Gastrocnemius medialis (tissue), 4 donors: ENCODE results near the gene PRPS1L1. TPM values are rescaled to one million over a fixed set of nuclear protein-coding genes. Genes with fewer than 3 reads are reported as not detected.

Experiments used
- ATAC-seq, 2 donors: fragments of 150-250 bp; one replicate each; pipeline ENCODE4 v1.9.1; 2016
- DNase-seq, 2 donors: peaks; one replicate each; pipeline ENCODE4 v3.0.0-alpha.2; 2019
- H3K27ac ChIP-seq, 4 donors: fragments of 200-600 bp; sonication (generic); 1 replicate in 1 of 4; 2 replicates in 3 of 4; pipeline ENCODE4 v1.5.1; 2016 to 2018; ENCODE audit warnings: mild to moderate bottlenecking in 2 of 4, moderate library complexity in 1 of 4
- H3K27me3 ChIP-seq, 3 donors: fragments of 200-600 bp; sonication (generic) in 2 of 3; 1 replicate in 1 of 3; 2 replicates in 2 of 3; pipeline versions ENCODE4 v1.5.1 to v1.6.0; 2016 to 2019; ENCODE audit warnings: mild to moderate bottlenecking in 1 of 3, moderate library complexity in 1 of 3
- H3K36me3 ChIP-seq, 2 donors: fragments of 200-600 bp; sonication (generic) in 1 of 2; one replicate each; pipeline ENCODE4 v1.5.1; 2017 to 2018
- H3K4me1 ChIP-seq, 2 donors: fragments of 200-600 bp; sonication (generic) in 1 of 2; one replicate each; pipeline ENCODE4 v1.5.1; 2016 to 2017; ENCODE audit warnings: mild to moderate bottlenecking in 2 of 2
- H3K4me3 ChIP-seq, 4 donors: fragments of 200-600 bp; sonication (generic) in 3 of 4; 1 replicate in 1 of 4; 2 replicates in 3 of 4; pipeline ENCODE4 v1.5.1; 2016 to 2019; ENCODE audit warnings: mild to moderate bottlenecking in 2 of 4
- H3K9me3 ChIP-seq, 3 donors: fragments of 200-600 bp; sonication (generic) in 2 of 3; 1 replicate in 1 of 3; 2 replicates in 2 of 3; pipeline ENCODE4 v1.5.1; 2016 to 2019
- POLR2A ChIP-seq, 2 donors: fragments of 450-650 bp; IDR thresholded peaks; one replicate each; pipeline ENCODE4 v1.6.1; 2017; ENCODE audit warnings: antibody characterized with exemption in 2 of 2, mild to moderate bottlenecking in 2 of 2, moderate library complexity in 2 of 2
- in situ Hi-C, 4 donors: fragments of 200-750 bp; cut with MboI; loops; one replicate each; pipeline versions ENCODE4 v1.15.0 to v1.8.0; 2017; ENCODE audit warnings: low sequenced_read_pairs in 4 of 4
- intact Hi-C: fragments of 100-400 bp; cut with DNase I; formaldehyde crosslinking; loops from one replicate; pipeline ENCODE4 v1.15.1; 2023; ENCODE audit warnings: low total_unique reads
- total RNA-seq, 4 donors: library from RNA; depleted of rRNA; stranded (reverse); fragments of >200 nt; gene quantifications; one replicate each; pipeline versions ENCODE4 v1.1.0 to v1.2.3, GENCODE V29; 2016
- TF ChIP-seq, protein P1 (sequence below), 5 experiments: fragments of 450-650 bp in 3 of 5; fragments of 200-600 bp in 2 of 5; sonication (generic) in 2 of 5; IDR thresholded peaks in 4 of 5; conservative IDR thresholded peaks in 1 of 5; 1 replicate in 4 of 5; 2 replicates in 1 of 5; pipeline ENCODE4 v1.5.1; 2016 to 2019; ENCODE audit warnings: antibody characterized with exemption in 5 of 5, mild to moderate bottlenecking in 3 of 5, moderate library complexity in 3 of 5

The PRPS1L1 gene
- total RNA-seq, result not detected

DNA sequence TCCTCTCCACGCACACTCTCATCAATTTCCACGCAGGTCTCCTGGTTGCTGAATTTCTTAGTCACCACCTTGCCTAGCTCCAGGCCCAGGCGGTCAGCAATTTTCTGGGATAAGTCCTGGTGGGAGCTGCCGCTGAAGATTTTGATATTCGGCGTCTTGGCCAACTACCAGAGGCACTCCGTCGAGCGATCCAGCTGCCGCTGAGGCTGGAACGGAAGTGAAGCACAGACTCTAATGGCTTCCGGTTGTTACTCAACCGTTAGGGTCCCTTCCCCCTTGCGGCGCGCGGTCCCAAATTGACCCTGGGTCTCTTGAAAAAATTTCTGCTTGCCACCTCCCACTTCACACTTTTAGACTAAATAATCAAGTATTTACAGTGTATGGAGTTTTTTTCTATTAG is at the start of gene PRPS1L1:
Gene PRPS1L1 (minus strand): TSS at position 219 of the 400 bp plus-strand sequence.
- DNase-seq, result no peak
- Histone ChIP-seq H3K27me3 (no peaks in the 10 kb centered on the region), H3K4me1 (no peaks in the 10 kb centered on the region), H3K27ac (no peak within 1 kb of the TSS), H3K4me3 (no peak within 1 kb of the TSS), H3K36me3 (no peaks in the 10 kb centered on the region), H3K9me3 (no peaks in the 10 kb centered on the region)
- ATAC-seq, result no peak
- TF ChIP-seq, protein P1, sequence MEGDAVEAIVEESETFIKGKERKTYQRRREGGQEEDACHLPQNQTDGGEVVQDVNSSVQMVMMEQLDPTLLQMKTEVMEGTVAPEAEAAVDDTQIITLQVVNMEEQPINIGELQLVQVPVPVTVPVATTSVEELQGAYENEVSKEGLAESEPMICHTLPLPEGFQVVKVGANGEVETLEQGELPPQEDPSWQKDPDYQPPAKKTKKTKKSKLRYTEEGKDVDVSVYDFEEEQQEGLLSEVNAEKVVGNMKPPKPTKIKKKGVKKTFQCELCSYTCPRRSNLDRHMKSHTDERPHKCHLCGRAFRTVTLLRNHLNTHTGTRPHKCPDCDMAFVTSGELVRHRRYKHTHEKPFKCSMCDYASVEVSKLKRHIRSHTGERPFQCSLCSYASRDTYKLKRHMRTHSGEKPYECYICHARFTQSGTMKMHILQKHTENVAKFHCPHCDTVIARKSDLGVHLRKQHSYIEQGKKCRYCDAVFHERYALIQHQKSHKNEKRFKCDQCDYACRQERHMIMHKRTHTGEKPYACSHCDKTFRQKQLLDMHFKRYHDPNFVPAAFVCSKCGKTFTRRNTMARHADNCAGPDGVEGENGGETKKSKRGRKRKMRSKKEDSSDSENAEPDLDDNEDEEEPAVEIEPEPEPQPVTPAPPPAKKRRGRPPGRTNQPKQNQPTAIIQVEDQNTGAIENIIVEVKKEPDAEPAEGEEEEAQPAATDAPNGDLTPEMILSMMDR (IDR thresholded peaks at IDR 0.05 in 4 of 5, conservative IDR thresholded peaks at IDR 0.05 in 1 of 5), result no peak
- TF ChIP-seq POLR2A (IDR thresholded peaks at IDR 0.05), result no peak
- in situ Hi-C loops (no loop called here), intact Hi-C loops (no loop called here)

DNA sequence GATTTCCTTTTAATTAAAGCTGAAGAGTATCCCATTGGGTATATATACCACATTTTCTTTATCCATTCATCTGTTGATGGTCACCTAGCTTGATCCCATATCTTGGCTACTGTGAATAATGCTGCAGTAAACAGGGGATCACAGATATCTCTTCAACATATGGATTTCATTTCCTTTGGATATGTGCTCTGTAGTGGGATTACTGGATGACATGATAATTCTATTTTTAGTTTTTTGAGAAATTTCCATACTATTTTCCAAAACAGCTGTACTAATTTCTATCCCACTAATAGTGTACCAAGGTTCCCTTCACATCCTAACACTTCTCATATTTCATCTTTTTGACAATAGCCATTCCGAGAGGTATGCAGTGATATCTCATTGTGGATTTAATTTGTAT is 48.8 kb upstream of the PRPS1L1 start:
- in situ Hi-C loops, result no loop called here
- DNase-seq, result no peak

DNA sequence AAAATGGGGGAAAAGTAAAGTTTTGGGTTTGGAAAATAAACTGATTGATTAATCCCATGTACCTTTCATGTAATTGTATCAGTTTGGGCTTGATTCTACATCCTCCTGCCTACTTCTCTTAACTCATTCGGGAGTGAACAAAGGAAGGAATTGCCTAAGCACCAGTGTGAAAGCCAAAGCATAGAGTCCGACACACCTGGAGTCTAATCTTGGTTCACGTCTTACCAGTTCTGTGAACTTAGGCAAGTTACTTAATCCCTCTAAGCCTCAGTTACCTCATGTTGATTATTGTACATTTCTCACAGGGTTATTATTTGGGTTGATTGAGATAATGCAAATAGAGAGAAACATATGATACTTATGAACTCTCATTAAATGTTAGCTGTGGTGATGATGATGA is 41.1 kb upstream of the PRPS1L1 start:
- Histone ChIP-seq H3K9me3 (no peaks in the 10 kb centered on the region), H3K4me1 (no peaks in the 10 kb centered on the region), H3K36me3 (no peaks in the 10 kb centered on the region), H3K4me3 (no peak overlapping the region), H3K27ac (no peak overlapping the region), H3K27me3 (no peaks in the 10 kb centered on the region)
- no peak for TF ChIP-seq POLR2A (IDR thresholded peaks at IDR 0.05)
- TF ChIP-seq, protein P1 (IDR thresholded peaks at IDR 0.05 in 4 of 5, conservative IDR thresholded peaks at IDR 0.05 in 1 of 5), result no peak
- DNase-seq (no peak), ATAC-seq (no peak)
- intact Hi-C loops (loop anchor here (5.0 kb wide), 1 partner anchor 279 kb away; no protein-coding TSS in a partner anchor), in situ Hi-C loops (no loop called here)

More for the DNA sequence above, 48.8 kb upstream of the PRPS1L1 start:
- no peak for ATAC-seq
- TF ChIP-seq, protein P1 (IDR thresholded peaks at IDR 0.05 in 4 of 5, conservative IDR thresholded peaks at IDR 0.05 in 1 of 5), result no peak
- no peak for TF ChIP-seq POLR2A (IDR thresholded peaks at IDR 0.05)
- no peak overlapping the region for H3K4me3 ChIP-seq
- intact Hi-C loops, result no loop called here
- H3K27me3 ChIP-seq, result no peaks in the 10 kb centered on the region
- H3K9me3 ChIP-seq, result no peaks in the 10 kb centered on the region
- no peaks in the 10 kb centered on the region for H3K4me1 ChIP-seq
- H3K36me3 ChIP-seq, result no peaks in the 10 kb centered on the region
- H3K27ac ChIP-seq, result no peak overlapping the region

DNA sequence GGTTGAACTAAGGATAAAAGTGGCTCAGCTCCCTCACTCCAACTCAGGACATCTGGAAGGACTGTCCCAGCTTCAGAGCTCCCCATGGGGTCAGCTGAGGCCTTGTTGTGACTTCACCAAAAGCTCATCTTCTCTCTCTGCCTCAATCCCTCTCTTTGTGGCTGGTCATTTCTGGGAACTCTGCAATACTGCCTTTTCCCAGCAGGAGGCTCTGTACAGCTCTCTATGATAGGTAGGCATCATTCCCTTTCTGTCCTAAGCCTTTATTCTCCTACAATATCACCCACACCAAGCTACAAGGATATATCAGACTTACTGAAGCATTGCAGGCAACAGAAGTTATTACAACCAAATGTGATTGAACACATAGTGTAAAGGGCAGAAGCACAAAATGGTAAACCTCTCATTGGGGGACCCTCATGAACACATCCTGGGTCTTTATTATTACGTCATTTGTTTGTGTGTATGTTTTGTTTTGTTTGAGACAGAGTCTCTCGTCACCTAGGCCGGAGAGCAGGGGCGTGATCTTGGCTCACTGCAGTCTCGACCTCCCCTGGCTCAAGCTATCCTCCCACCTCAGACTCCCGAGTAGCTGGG is 36.7 kb upstream of the PRPS1L1 start:
- ATAC-seq (no peak), DNase-seq (no peak)
- Histone ChIP-seq H3K9me3 (no peaks in the 10 kb centered on the region), H3K4me3 (no peak overlapping the region), H3K27ac (no peak overlapping the region), H3K4me1 (no peaks in the 10 kb centered on the region), H3K27me3 (no peaks in the 10 kb centered on the region), H3K36me3 (no peaks in the 10 kb centered on the region)
- in situ Hi-C loops, result no loop called here
- no peak for TF ChIP-seq POLR2A (IDR thresholded peaks at IDR 0.05)
- TF ChIP-seq, protein P1 (IDR thresholded peaks at IDR 0.05 in 4 of 5, conservative IDR thresholded peaks at IDR 0.05 in 1 of 5), result peak in 2 of 5 experiments; percentile 20 to 31
- intact Hi-C loops, result no loop called here
